Naive thymus-derived CD8-positive, alpha-beta T cell (primary cell): ENCODE measurements around the gene CDH6. TPM values are rescaled to one million over a fixed set of nuclear protein-coding genes. Genes with fewer than 3 reads are reported as not detected.

Experiments
- ATAC-seq, 2 donors: fragments of 150-1000 bp; cut with Tn5 transposase in 1 of 2; sonication (Bioruptor Pico), chemical (Tn5 transposase) in 1 of 2; 1 replicate in 1 of 2; 2 replicates in 1 of 2; pipeline ENCODE4 v1.10.0; 2021; ENCODE audit warnings: mild to moderate bottlenecking in 2 of 2, moderate library complexity in 2 of 2
- POLR2A ChIA-PET: fragments of 350-600 bp; sonication (Branson Sonifier 250); formaldehyde crosslinking; loops from one replicate; lab custom pipeline; 2021; ENCODE audit warnings: antibody characterized with exemption; lab: Charles Lee
- DNase-seq, 10 donors: peaks; one replicate each; pipeline versions ENCODE4 v3.0.0 to v3.0.0-alpha.2; 2020 to 2022
- H3K27ac Mint-ChIP-seq, 10 donors: one replicate each; pipeline ENCODE4 v1.8.0; 2020 to 2022; ENCODE audit warnings: mild to moderate bottlenecking in 10 of 10, mixed read lengths in 10 of 10, moderate library complexity in 4 of 10, inconsistent platforms in 1 of 10
- H3K27me3 Mint-ChIP-seq, 5 donors: one replicate each; pipeline ENCODE4 v1.8.0; 2021 to 2022; ENCODE audit warnings: mixed read lengths in 5 of 5
- H3K36me3 Mint-ChIP-seq, 3 donors: one replicate each; pipeline ENCODE4 v1.8.0; 2020 to 2022; ENCODE audit warnings: mixed read lengths in 3 of 3, mild to moderate bottlenecking in 2 of 3, inconsistent platforms in 1 of 3
- H3K4me1 Mint-ChIP-seq, 4 donors: one replicate each; pipeline ENCODE4 v1.8.0; 2021 to 2022; ENCODE audit warnings: mixed read lengths in 4 of 4
- H3K4me3 Mint-ChIP-seq, 10 donors: one replicate each; pipeline ENCODE4 v1.8.0; 2020 to 2022; ENCODE audit warnings: mild to moderate bottlenecking in 10 of 10, mixed read lengths in 10 of 10, moderate library complexity in 6 of 10, inconsistent platforms in 1 of 10
- H3K9me3 Mint-ChIP-seq, 9 donors: one replicate each; pipeline ENCODE4 v1.8.0; 2020 to 2022; ENCODE audit warnings: mixed read lengths in 9 of 9, mild to moderate bottlenecking in 3 of 9, inconsistent platforms in 1 of 9, moderate library complexity in 1 of 9
- polyA plus RNA-seq, 3 donors: library from polyadenylated mRNA; unstranded; fragments of 300-500 nt; fragmentation: Illumina TruSeq; gene quantifications; one replicate each; pipeline ENCODE4 v1.2.3, GENCODE V29; 2021
- total RNA-seq, 8 experiments: library from RNA in 2 of 8; stranded (reverse) in 2 of 8; gene quantifications; one replicate each; pipeline ENCODE4 v1.2.3 and lab custom pipeline; 2021 to 2026

CDH6 gene
- total RNA-seq (not detected), polyA plus RNA-seq (not detected), total RNA-seq (lab: John Stamatoyannopoulos, UW) (0 to 0.09 (median 0) reads per million in 6 experiments)

DNA sequence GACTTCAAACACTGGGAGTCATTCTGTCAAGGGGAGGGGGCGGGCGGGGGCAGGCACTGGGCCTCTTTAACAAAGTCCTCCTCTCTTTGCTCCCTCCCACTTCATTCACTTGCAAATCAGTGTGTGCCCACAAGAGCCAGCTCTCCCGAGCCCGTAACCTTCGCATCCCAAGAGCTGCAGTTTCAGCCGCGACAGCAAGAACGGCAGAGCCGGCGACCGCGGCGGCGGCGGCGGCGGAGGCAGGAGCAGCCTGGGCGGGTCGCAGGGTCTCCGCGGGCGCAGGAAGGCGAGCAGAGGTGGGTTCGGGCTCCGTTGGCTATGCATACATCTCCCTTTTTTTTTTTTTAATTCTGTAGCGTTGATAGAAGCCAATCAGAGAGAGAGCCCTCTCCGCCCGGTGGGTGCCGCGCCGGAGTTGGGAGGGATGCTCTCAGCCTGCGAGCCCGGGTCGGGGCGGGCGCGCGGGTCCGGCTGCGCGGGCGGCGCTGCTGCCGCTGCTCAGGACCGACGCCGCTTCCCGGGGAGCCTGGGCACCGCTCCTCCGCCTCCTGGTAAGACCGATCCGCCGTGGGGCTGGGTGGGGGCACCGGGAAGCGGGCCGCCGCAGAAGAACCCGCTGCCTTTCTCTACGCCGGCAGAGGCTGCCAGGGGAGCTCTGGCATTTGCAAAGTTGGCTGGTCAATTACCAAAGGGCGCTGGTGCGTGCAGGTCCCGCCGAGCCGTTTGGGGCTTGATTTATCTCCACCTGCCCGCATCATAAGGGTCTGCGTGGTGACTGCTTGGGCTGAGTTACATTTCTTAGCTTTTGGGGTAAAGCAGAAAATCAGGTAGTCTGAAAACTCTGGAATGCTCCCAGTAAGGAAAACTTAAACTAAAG lies at the start of gene CDH6:
TSS of gene CDH6 (plus strand) at position 96 of the 877 bp plus-strand sequence. CDS start 73,788 bp downstream, outside the sequence.
- peaks cover 3 to 19% (median 7%) of the 10 kb centered on the region in 4 donors for H3K4me1 Mint-ChIP-seq
- POLR2A ChIA-PET = no interaction called here
- DNase-seq (no peak), ATAC-seq (no peak)
- H3K27ac Mint-ChIP-seq = peak within 1 kb of the TSS in 1 of 10 donors; percentile 50
- H3K36me3 Mint-ChIP-seq = peaks cover 0 to 19% (median 0%) of the 10 kb centered on the region in 3 donors
- peaks cover 0 to 11% (median 0%) of the 10 kb centered on the region in 9 donors for H3K9me3 Mint-ChIP-seq
- H3K4me3 Mint-ChIP-seq = peak within 1 kb of the TSS in 9 of 10 donors; percentile 2 to 55 (median 23)
- H3K27me3 Mint-ChIP-seq = peaks cover 29 to 71% (median 46%) of the 10 kb centered on the region in 5 donors

GRCh38 chr5:31144364-31144763 lies 49.1 kb upstream of the CDH6 start:
- Mint-ChIP-seq H3K4me1 (no peaks in the 10 kb centered on the region), H3K9me3 (peaks cover 0 to 3% (median 0%) of the 10 kb centered on the region in 9 donors), H3K27me3 (peaks cover 0 to 2% (median 0%) of the 10 kb centered on the region in 5 donors), H3K4me3 (no peak overlapping the region), H3K36me3 (no peaks in the 10 kb centered on the region), H3K27ac (no peak overlapping the region)
- DNase-seq (no peak), ATAC-seq (no peak)
- POLR2A ChIA-PET = no interaction called here

DNA sequence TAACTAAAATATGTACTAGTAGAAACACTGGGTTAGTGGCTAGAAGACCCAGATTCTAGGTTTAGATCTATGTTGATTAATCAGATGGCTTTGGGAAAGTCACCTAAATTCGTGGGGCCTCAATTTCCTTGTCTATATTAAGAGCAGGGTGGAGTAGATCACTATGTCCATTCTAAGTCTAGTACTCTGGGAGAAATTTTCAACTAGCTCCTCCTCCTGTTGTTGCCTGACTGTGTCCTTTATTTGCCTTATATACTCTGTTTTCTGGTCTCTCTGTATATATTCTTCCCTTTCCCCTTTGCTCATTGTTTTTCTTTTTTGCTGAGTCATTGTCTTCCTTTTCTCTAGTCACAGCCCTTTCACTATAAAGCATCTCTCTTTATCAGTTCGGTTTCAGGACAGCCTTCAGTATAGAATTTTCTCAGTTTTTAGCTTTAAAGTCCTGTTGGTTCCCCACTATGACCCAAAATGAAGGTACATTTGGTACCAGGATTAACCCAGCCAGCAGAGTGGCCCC lies 44.5 kb upstream of the CDH6 start:
- Mint-ChIP-seq H3K4me1 (no peaks in the 10 kb centered on the region), H3K27me3 (no peaks in the 10 kb centered on the region), H3K27ac (no peak overlapping the region), H3K4me3 (no peak overlapping the region), H3K9me3 (peaks cover 0 to 8% (median 0%) of the 10 kb centered on the region in 9 donors), H3K36me3 (no peaks in the 10 kb centered on the region)
- ATAC-seq (no peak), DNase-seq (no peak)
- POLR2A ChIA-PET = no interaction called here

DNA sequence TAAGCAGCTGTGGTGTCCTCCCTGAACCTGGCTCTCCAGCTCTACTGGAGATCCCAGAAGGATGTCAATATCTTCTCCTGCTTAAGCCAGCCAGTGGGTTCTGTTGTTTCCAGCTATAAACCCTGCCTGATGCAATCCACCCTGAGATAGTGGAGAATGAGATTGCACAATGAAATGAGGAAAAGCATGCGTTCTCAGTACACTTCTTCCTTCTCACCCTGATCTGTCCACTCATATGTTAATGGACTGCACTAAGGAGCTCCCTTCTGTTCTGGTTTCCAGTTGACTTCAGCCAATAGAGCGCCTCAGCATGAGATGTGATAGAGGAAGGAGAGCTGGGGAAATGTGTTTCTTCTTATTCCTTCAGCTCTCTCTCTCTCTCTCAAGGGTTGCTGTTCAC lies 40.0 kb upstream of the CDH6 start:
- POLR2A ChIA-PET = no interaction called here
- no peaks in the 10 kb centered on the region for H3K4me1 Mint-ChIP-seq
- no peak overlapping the region for H3K4me3 Mint-ChIP-seq
- DNase-seq = no peak
- H3K27ac Mint-ChIP-seq = no peak overlapping the region
- ATAC-seq = no peak
- peaks cover 0 to 11% (median 0%) of the 10 kb centered on the region in 9 donors for H3K9me3 Mint-ChIP-seq
- no peaks in the 10 kb centered on the region for H3K36me3 Mint-ChIP-seq
- H3K27me3 Mint-ChIP-seq = no peaks in the 10 kb centered on the region

GRCh38 chr5:31156631-31157160 lies 36.8 kb upstream of the CDH6 start:
- Mint-ChIP-seq H3K36me3 (no peaks in the 10 kb centered on the region), H3K27me3 (peaks cover 0 to 3% (median 0%) of the 10 kb centered on the region in 5 donors)
- ATAC-seq = no peak

DNA sequence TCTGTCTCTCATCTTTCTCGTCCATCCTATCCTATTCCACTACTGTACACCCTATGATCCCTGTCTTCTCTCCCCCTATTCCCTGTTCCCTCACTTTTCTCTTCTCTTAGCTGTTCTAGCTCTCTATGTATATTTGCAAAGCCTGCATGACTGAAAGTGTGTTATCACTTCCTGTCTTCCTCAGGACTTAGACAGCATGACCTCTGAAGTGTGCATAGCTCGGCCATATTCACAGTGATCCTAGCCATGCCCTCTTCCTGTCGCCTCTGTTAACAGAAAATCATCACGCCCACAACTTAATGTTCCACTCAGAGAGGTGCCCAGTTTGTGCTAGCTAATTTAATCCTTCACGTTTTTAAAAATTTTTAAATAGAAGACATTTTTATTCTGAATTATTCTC lies 35.8 kb upstream of the CDH6 start:
- H3K27me3 Mint-ChIP-seq = peaks cover 0 to 3% (median 0%) of the 10 kb centered on the region in 5 donors
- no peak overlapping the region for H3K27ac Mint-ChIP-seq
- H3K4me3 Mint-ChIP-seq = no peak overlapping the region
- H3K9me3 Mint-ChIP-seq = peaks cover 0 to 8% (median 0%) of the 10 kb centered on the region in 9 donors
- POLR2A ChIA-PET = no interaction called here
- no peaks in the 10 kb centered on the region for H3K4me1 Mint-ChIP-seq
- ATAC-seq = no peak
- no peak for DNase-seq
- H3K36me3 Mint-ChIP-seq = no peaks in the 10 kb centered on the region

More at GRCh38 chr5:31156631-31157160, 36.8 kb upstream of the CDH6 start:
- Mint-ChIP-seq H3K4me1 (no peaks in the 10 kb centered on the region), H3K27ac (no peak overlapping the region), H3K4me3 (no peak overlapping the region), H3K9me3 (peaks cover 0 to 11% (median 0%) of the 10 kb centered on the region in 9 donors)
- no peak for DNase-seq
- POLR2A ChIA-PET = no interaction called here

- peaks cover 0 to 3% (median 0%) of the 10 kb centered on the region in 5 donors for H3K27me3 Mint-ChIP-seq
- DNase-seq = no peak
- no peak for ATAC-seq
- POLR2A ChIA-PET = no interaction called here
- H3K9me3 Mint-ChIP-seq = peaks cover 0 to 8% (median 0%) of the 10 kb centered on the region in 9 donors
- H3K4me3 Mint-ChIP-seq = no peak overlapping the region
- no peak overlapping the region for H3K27ac Mint-ChIP-seq
- H3K4me1 Mint-ChIP-seq = no peaks in the 10 kb centered on the region
- H3K36me3 Mint-ChIP-seq = no peaks in the 10 kb centered on the region
Measured at GRCh38 chr5:31158686-31159085, 34.8 kb upstream of the CDH6 start.

DNA sequence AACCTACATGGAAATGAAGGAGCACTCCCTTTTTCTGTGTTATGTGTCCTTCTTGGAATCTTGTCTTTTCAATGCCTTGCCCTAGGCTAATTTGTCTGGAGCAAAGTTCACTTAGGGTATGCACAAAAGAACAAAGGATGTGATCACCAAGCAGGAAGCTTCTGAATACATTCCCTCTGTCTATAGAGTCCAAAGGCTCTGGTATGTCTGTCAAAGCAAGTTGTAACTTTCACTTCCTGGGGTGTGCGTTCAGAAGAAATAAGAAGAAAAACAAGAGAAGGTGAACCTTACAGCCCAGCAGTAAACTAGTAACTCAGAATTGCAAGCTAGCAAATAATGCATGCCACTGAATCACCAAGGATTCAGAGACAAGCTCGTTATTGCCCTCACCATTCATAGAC lies 31.7 kb upstream of the CDH6 start:
- Mint-ChIP-seq H3K4me1 (no peaks in the 10 kb centered on the region), H3K27me3 (peaks cover 0 to 3% (median 0%) of the 10 kb centered on the region in 5 donors), H3K36me3 (no peaks in the 10 kb centered on the region), H3K4me3 (no peak overlapping the region), H3K9me3 (peaks cover 0 to 4% (median 0%) of the 10 kb centered on the region in 9 donors), H3K27ac (no peak overlapping the region)
- ATAC-seq (no peak), DNase-seq (no peak)
- POLR2A ChIA-PET = no interaction called here

DNA sequence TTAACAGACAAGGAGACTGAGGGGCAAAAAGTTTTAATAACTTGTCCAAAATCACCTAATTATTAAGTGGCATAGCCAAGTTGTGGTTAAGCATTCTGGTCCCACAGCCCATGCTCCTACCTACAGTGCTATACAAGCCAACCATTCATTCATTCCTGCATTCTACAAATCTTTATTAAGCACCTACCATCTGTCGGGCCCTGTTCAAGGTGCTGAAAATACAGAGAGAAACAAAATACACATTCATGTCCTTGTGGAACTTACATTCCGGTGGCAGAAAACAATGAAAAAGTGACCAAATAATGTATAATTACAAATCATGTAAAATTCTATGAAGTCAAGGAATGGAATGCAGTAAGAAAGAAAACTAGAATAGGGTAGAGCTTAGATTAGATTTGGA lies 27.8 kb upstream of the CDH6 start:
- no peak for ATAC-seq
- Mint-ChIP-seq H3K27ac (no peak overlapping the region), H3K9me3 (peaks cover 0 to 1% (median 0%) of the 10 kb centered on the region in 9 donors), H3K36me3 (no peaks in the 10 kb centered on the region), H3K4me3 (no peak overlapping the region), H3K4me1 (no peaks in the 10 kb centered on the region), H3K27me3 (peaks cover 0 to 4% (median 0%) of the 10 kb centered on the region in 5 donors)
- POLR2A ChIA-PET = no interaction called here
- no peak for DNase-seq

GRCh38 chr5:31169379-31169778 lies 24.1 kb upstream of the CDH6 start:
- POLR2A ChIA-PET = no interaction called here
- DNase-seq = no peak
- no peak overlapping the region for H3K27ac Mint-ChIP-seq
- no peak overlapping the region for H3K4me3 Mint-ChIP-seq
- H3K4me1 Mint-ChIP-seq = no peaks in the 10 kb centered on the region
- H3K36me3 Mint-ChIP-seq = no peaks in the 10 kb centered on the region
- H3K9me3 Mint-ChIP-seq = no peaks in the 10 kb centered on the region
- ATAC-seq = no peak
- peaks cover 0 to 4% (median 0%) of the 10 kb centered on the region in 5 donors for H3K27me3 Mint-ChIP-seq

DNA sequence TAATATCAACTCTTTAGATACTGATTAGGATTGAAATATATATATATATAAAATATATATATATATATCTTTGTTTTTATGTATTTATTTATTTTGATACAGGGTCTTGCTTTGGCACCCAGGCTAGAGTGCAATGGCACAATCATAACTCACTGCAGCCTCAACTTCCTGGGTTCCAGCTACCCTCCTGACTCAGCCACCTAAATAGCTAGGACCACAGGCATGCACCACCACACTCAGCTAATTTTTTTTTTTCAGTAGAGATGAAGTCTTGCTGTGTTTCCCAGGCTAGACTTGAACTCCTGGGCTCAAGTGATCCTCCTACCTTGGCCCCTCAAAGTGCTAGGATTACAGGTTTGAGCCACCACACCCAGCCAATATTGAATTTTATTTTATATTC lies 20.6 kb upstream of the CDH6 start:
- Mint-ChIP-seq H3K36me3 (no peaks in the 10 kb centered on the region), H3K4me1 (no peaks in the 10 kb centered on the region), H3K4me3 (no peak overlapping the region), H3K27me3 (peaks cover 0 to 4% (median 0%) of the 10 kb centered on the region in 5 donors), H3K27ac (no peak overlapping the region), H3K9me3 (peaks cover 0 to 4% (median 0%) of the 10 kb centered on the region in 9 donors)
- ATAC-seq = no peak
- no peak for DNase-seq
- POLR2A ChIA-PET = no interaction called here

DNA sequence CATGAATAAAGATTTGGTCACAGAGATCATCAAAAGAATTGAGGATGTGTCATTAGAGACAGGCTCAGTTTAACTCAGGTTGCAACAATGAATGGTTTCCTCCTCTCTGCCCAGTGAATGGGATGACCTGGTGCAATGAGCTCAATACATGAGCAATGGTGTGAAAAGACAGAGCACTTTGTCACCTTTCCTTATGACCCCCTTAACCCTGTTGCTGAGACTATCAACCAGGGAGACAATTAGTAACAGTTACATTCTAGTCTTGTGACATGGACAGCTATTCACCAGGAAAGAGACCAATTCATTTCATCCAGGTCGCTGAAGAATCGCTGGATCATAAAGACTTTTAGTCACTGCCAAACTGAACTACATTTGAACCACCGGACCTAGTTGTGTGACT lies 19.9 kb upstream of the CDH6 start:
- DNase-seq = no peak
- peaks cover 0 to 10% (median 0%) of the 10 kb centered on the region in 9 donors for H3K9me3 Mint-ChIP-seq
- H3K27me3 Mint-ChIP-seq = peaks cover 0 to 4% (median 0%) of the 10 kb centered on the region in 5 donors
- POLR2A ChIA-PET = no interaction called here
- H3K36me3 Mint-ChIP-seq = no peaks in the 10 kb centered on the region
- H3K4me1 Mint-ChIP-seq = no peaks in the 10 kb centered on the region
- no peak overlapping the region for H3K27ac Mint-ChIP-seq
- no peak for ATAC-seq
- no peak overlapping the region for H3K4me3 Mint-ChIP-seq
